NT2/D1 (cell line): ENCODE data around the gene ADCY10.

ENCODE experiments used
- DNase-seq: peaks from one replicate; pipeline ENCODE4 v3.0.0-alpha.2; 2011; ENCODE audit warnings: low read depth, low spot score
- H3K27me3 ChIP-seq: 2 replicates; pipeline ENCODE4 v1.6.0; 2011; ENCODE audit warnings: mild to moderate bottlenecking; ENCODE audit not compliant: insufficient read length, insufficient read depth
- H3K36me3 ChIP-seq: 2 replicates; pipeline ENCODE4 v1.6.1; 2011; ENCODE audit warnings: mild to moderate bottlenecking, low read length, mixed read lengths; ENCODE audit not compliant: insufficient read depth, insufficient read length
- H3K4me1 ChIP-seq: 2 replicates; pipeline ENCODE4 v1.5.1; 2011; ENCODE audit not compliant: insufficient read depth, insufficient read length
- H3K4me3 ChIP-seq: 2 replicates; pipeline ENCODE4 v1.5.1; 2011; ENCODE audit warnings: low read depth; ENCODE audit not compliant: insufficient read length
- H3K9ac ChIP-seq: 2 replicates; pipeline ENCODE4 v1.6.0; 2011; ENCODE audit warnings: low read depth; ENCODE audit not compliant: insufficient read length
- H3K9me3 ChIP-seq: 2 replicates; pipeline ENCODE4 v1.5.1; 2011; ENCODE audit warnings: mild to moderate bottlenecking, low read length; ENCODE audit not compliant: insufficient read depth
- SUZ12 ChIP-seq: IDR thresholded peaks from 2 replicates; pipeline ENCODE4 v1.6.1; 2011; ENCODE audit not compliant: insufficient read length, insufficient read depth; ENCODE audit errors: extremely low read depth
- YY1 ChIP-seq: IDR thresholded peaks from 2 replicates; pipeline ENCODE4 v1.6.1; 2011; ENCODE audit not compliant: insufficient read length, insufficient read depth
- ZNF274 ChIP-seq: IDR thresholded peaks from 2 replicates; pipeline ENCODE4 v1.6.1; 2011; ENCODE audit warnings: mild to moderate bottlenecking, low read depth, low read length

ADCY10 gene

GRCh38 chr1:167763525-167764220 lies 150.3 kb downstream of the ADCY10 start:
- Histone ChIP-seq H3K4me3 (no peak overlapping the region), H3K27me3 (peaks cover 25% of the 10 kb centered on the region), H3K36me3 (peaks cover 43% of the 10 kb centered on the region), H3K9ac (no peak overlapping the region), H3K4me1 (no peaks in the 10 kb centered on the region), H3K9me3 (no peaks in the 10 kb centered on the region)
- no peak for TF ChIP-seq ZNF274
- TF ChIP-seq YY1, result no peak
- no peak for TF ChIP-seq SUZ12
- no peak for DNase-seq

- no peak for DNase-seq
- no peaks in the 10 kb centered on the region for H3K9me3 ChIP-seq
- no peak overlapping the region for H3K9ac ChIP-seq
- no peak overlapping the region for H3K4me3 ChIP-seq
- H3K36me3 ChIP-seq, result peaks cover 30% of the 10 kb centered on the region
- TF ChIP-seq SUZ12 (no peak), ZNF274 (no peak), YY1 (no peak)
- peaks cover 11% of the 10 kb centered on the region for H3K27me3 ChIP-seq
- no peaks in the 10 kb centered on the region for H3K4me1 ChIP-seq
Measured at GRCh38 chr1:167762061-167762746, 151.7 kb downstream of the ADCY10 start.

GRCh38 chr1:167761400-167761799 lies 152.5 kb downstream of the ADCY10 start:
- DNase-seq, result no peak
- Histone ChIP-seq H3K9me3 (no peaks in the 10 kb centered on the region), H3K9ac (no peak overlapping the region), H3K27me3 (peaks cover 4% of the 10 kb centered on the region), H3K4me3 (no peak overlapping the region), H3K36me3 (peaks cover 22% of the 10 kb centered on the region), H3K4me1 (no peaks in the 10 kb centered on the region)
- TF ChIP-seq SUZ12 (no peak), YY1 (no peak), ZNF274 (no peak)
